CD4-positive, alpha-beta T cell (primary cell): Measurements from ENCODE around the gene PAX5. TPM values are rescaled to one million over a fixed set of nuclear protein-coding genes. Genes with fewer than 3 reads are reported as not detected.
A peak's percentile ranks its signal among the peaks of the same experiment; 100 is the strongest.
"Not testable (repeated sequence)": the region's sequence is repeated elsewhere in the genome, so short reads cannot be mapped to it uniquely, and the experiment has no call there.

Experiments used
- ATAC-seq: fragments of 200-7000 bp; cut with Tn5 transposase; one replicate; pipeline ENCODE4 v1.10.0; 2022; ENCODE audit warnings: mild to moderate bottlenecking; ENCODE audit not compliant: poor library complexity
- CTCF ChIA-PET: fragments of 350-600 bp; sonication (Branson Sonifier 250); formaldehyde crosslinking; loops from one replicate; lab custom pipeline; 2021; ENCODE audit warnings: antibody characterized with exemption, inconsistent platforms; lab: Charles Lee
- POLR2A ChIA-PET: fragments of 350-600 bp; sonication (Branson Sonifier 250); formaldehyde crosslinking; loops from one replicate; lab custom pipeline; 2021; ENCODE audit warnings: antibody characterized with exemption, inconsistent platforms; lab: Charles Lee
- DNase-seq, 14 experiments: peaks; one replicate each; pipeline ENCODE4 v3.0.0-alpha.2; 2013 to 2020; ENCODE audit warnings: mixed read lengths in 2 of 14
- H3K27ac ChIP-seq, 2 donors: one replicate each; pipeline versions ENCODE4 v1.5.1 to v1.7.0; 2013; ENCODE audit warnings: low read length in 2 of 2, low read depth in 1 of 2, mild to moderate bottlenecking in 1 of 2
- H3K27me3 ChIP-seq, 2 experiments: 1 replicate in 1 of 2; 2 replicates in 1 of 2; pipeline versions ENCODE4 v1.6.1 to v1.7.0; 2013; ENCODE audit warnings: low read length in 2 of 2, control low read depth in 1 of 2, mild to moderate bottlenecking in 1 of 2, moderate library complexity in 1 of 2; ENCODE audit not compliant: insufficient read depth in 2 of 2, control insufficient read depth in 1 of 2
- H3K36me3 ChIP-seq: one replicate; pipeline ENCODE4 v1.6.1; 2013; ENCODE audit warnings: low read length, control low read depth; ENCODE audit not compliant: insufficient read depth
- H3K4me1 ChIP-seq: one replicate; pipeline ENCODE4 v1.6.1; 2013; ENCODE audit warnings: low read length, control low read depth; ENCODE audit not compliant: insufficient read depth
- H3K4me3 ChIP-seq: one replicate; pipeline ENCODE4 v1.5.1; 2013; ENCODE audit warnings: mild to moderate bottlenecking, low read length, moderate library complexity
- H3K9me3 ChIP-seq, 2 experiments: 1 replicate in 1 of 2; 2 replicates in 1 of 2; pipeline versions ENCODE4 v1.6.1 to v1.7.0; 2013; ENCODE audit warnings: low read length in 2 of 2, mild to moderate bottlenecking in 2 of 2, control low read depth in 1 of 2, moderate library complexity in 1 of 2; ENCODE audit not compliant: control insufficient read depth in 1 of 2, insufficient read depth in 1 of 2
- H3K27ac Mint-ChIP-seq: one replicate; pipeline ENCODE4 v1.8.0; 2020; ENCODE audit warnings: mixed read lengths
- H3K27me3 Mint-ChIP-seq: one replicate; pipeline ENCODE4 v1.8.0; 2021; ENCODE audit warnings: mixed read lengths
- H3K36me3 Mint-ChIP-seq: one replicate; pipeline ENCODE4 v1.8.0; 2021; ENCODE audit warnings: low read depth, mixed read lengths
- H3K4me1 Mint-ChIP-seq: one replicate; pipeline ENCODE4 v1.8.0; 2021; ENCODE audit warnings: low read depth, mixed read lengths
- H3K4me3 Mint-ChIP-seq: one replicate; pipeline ENCODE4 v1.8.0; 2020; ENCODE audit warnings: mild to moderate bottlenecking, mixed read lengths
- H3K9me3 Mint-ChIP-seq: one replicate; pipeline ENCODE4 v1.8.0; 2020; ENCODE audit warnings: mixed read lengths
- intact Hi-C, 2 experiments: fragments of 100-400 bp; cut with DNase I in 1 of 2; cut with micrococcal nuclease in 1 of 2; formaldehyde crosslinking; loops; one replicate each; pipeline versions ENCODE4 v1.15.1 to v1.9.0; 2023 to 2025; cut with DNase I, micrococcal nuclease
- polyA plus RNA-seq, 2 donors: library from polyadenylated mRNA; unstranded; fragments of 120-200 nt; gene quantifications; one replicate each; pipeline ENCODE4 v1.2.1, GENCODE V29; 2013
- total RNA-seq, 174 experiments: library from RNA in 2 of 174; stranded (reverse) in 2 of 174; gene quantifications; one replicate each; pipeline ENCODE4 v1.2.3 and lab custom pipeline; 2021 to 2026
- TF ChIP-seq, protein P1 (sequence below): fragments of 200-600 bp; IDR thresholded peaks from one replicate; pipeline ENCODE4 v1.8.0; 2022; ENCODE audit warnings: antibody characterized with exemption, mild to moderate bottlenecking

PAX5 gene
- total RNA-seq (under 1 TPM; 0.03 to 0.11 TPM), total RNA-seq (lab: John Stamatoyannopoulos, UW) (0 to 5.1 (median 0.64) reads per million in 172 experiments)
- 0.68 TPM for polyA plus RNA-seq (2013, experiment 1 of 2)
- polyA plus RNA-seq (2013, experiment 2 of 2) = 0.78 TPM

DNA sequence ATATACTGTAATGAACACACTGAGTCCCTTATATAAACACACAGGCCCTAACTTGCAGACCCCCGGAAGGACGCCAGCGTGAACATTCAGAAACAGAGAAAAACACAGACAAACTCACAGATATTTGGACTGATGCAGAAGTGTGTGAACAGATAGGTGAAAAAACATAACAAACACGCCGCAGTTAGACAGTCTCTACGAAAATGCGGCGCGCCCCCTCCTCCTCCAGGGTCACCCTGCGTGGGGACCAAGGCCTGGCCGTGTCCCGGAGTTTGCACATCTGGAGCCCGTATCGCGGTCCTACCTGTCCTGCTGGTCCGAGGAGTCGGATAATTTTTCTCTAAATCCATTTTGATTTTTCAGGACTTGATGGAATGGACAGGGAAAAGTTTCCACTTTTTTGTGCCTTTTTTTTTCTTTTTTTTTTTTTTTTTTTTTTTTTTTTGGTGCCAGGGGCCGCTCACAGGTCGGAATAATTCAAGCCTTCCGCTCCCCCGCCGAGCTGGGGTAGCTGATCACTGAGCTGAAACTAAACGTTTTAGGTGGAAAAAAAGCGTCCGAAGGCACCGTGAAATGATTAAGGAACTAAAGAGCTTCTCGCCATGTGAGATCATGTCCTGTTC, at the start of gene PAX5:
Gene PAX5, minus strand, starts transcription at position 587 of the 623 bp plus-strand sequence. Its CDS starts 237 bp downstream, at position 350.
- ATAC-seq (no peak), DNase-seq (peak in 1 of 14 experiments; percentile 9)
- peaks cover 97% of the 10 kb centered on the region for H3K27me3 Mint-ChIP-seq
- H3K27me3 ChIP-seq = peaks cover 96 to 100% of the 10 kb centered on the region in 2 experiments
- peak within 1 kb of the TSS; percentile 71 for H3K4me3 Mint-ChIP-seq
- TF ChIP-seq, protein P1, sequence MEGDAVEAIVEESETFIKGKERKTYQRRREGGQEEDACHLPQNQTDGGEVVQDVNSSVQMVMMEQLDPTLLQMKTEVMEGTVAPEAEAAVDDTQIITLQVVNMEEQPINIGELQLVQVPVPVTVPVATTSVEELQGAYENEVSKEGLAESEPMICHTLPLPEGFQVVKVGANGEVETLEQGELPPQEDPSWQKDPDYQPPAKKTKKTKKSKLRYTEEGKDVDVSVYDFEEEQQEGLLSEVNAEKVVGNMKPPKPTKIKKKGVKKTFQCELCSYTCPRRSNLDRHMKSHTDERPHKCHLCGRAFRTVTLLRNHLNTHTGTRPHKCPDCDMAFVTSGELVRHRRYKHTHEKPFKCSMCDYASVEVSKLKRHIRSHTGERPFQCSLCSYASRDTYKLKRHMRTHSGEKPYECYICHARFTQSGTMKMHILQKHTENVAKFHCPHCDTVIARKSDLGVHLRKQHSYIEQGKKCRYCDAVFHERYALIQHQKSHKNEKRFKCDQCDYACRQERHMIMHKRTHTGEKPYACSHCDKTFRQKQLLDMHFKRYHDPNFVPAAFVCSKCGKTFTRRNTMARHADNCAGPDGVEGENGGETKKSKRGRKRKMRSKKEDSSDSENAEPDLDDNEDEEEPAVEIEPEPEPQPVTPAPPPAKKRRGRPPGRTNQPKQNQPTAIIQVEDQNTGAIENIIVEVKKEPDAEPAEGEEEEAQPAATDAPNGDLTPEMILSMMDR = no peak
- H3K36me3 ChIP-seq = no peaks in the 10 kb centered on the region
- intact Hi-C loops = no loop called here
- no peaks in the 10 kb centered on the region for H3K36me3 Mint-ChIP-seq
- H3K9me3 Mint-ChIP-seq = no peaks in the 10 kb centered on the region
- no peak within 1 kb of the TSS for H3K27ac ChIP-seq
- peaks cover 62% of the 10 kb centered on the region for H3K4me1 Mint-ChIP-seq
- peaks cover 68% of the 10 kb centered on the region for H3K4me1 ChIP-seq
- H3K27ac Mint-ChIP-seq = no peak within 1 kb of the TSS
- peak within 1 kb of the TSS; percentile 26 for H3K4me3 ChIP-seq
- peaks cover 0 to 62% of the 10 kb centered on the region in 2 experiments for H3K9me3 ChIP-seq
- ChIA-PET CTCF (no interaction called here), POLR2A (no interaction called here)

DNA sequence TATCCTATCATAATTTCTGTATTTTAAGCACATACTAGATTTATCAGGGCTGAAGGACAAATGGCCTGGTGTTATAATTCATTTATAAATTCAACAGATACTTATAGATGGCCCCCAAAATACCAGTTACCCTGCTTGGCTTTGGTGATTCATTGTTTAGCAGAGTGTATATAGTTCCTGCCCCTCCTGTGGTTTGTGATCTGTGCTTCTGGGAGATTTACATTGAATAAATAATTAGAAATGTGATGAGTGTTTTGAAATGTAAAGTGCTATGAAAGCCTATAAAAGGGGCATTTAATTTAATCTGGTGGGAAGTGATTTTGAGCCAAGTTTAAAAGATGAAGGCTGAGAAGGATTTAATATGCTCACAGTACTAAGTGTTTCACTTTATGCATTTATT, 49.6 kb upstream of the PAX5 start:
- Mint-ChIP-seq H3K4me3 (no peak overlapping the region), H3K9me3 (no peaks in the 10 kb centered on the region), H3K4me1 (peaks cover 81% of the 10 kb centered on the region), H3K36me3 (peaks cover 71% of the 10 kb centered on the region), H3K27ac (no peak overlapping the region), H3K27me3 (no peaks in the 10 kb centered on the region)
- ChIA-PET CTCF (interaction anchor here (0.8 to 0.9 kb wide), 2 partner anchors 17 to 36 kb away, joined by 3 read pairs; no protein-coding TSS in a partner anchor), POLR2A (interaction anchor here (5.9 kb wide), 1 partner anchor 37 kb away, joined by 107 read pairs; the partner anchor contains the start of gene ZCCHC7)
- ATAC-seq = no peak
- H3K27ac ChIP-seq = no peak overlapping the region
- DNase-seq = no peak
- TF ChIP-seq, protein P1 = no peak
- intact Hi-C loops = no loop called here
- peaks cover 19% of the 10 kb centered on the region for H3K4me1 ChIP-seq
- H3K27me3 ChIP-seq = no peaks in the 10 kb centered on the region
- H3K36me3 ChIP-seq = peaks cover 32% of the 10 kb centered on the region
- no peaks in the 10 kb centered on the region for H3K9me3 ChIP-seq
- no peak overlapping the region for H3K4me3 ChIP-seq

DNA sequence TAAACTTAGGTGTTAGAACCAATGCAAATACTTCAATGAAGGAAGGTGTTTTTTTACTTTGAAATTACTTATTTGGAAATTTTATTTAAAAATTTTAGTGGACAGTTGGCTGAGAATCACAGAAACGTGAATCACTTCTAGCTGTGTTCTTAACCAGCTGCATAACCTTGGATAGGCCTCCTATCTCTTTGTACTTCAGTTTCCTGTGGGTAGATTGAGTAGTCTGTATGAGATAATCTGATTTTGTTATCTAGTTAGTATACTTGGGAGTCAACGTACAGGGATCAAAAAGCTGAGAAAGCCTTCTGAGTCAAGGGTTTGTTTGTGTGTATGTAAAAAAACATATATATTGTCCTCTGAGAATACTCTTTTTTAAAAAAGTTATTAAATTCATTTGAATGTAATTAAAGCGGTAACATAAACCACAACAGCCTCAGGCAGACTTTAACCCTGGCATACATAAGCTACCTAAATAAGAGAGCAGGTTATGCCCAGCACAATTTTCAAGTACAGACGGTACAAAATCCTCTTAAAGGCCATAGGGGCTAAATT, 48.2 kb upstream of the PAX5 start:
- no peak overlapping the region for H3K27ac ChIP-seq
- POLR2A ChIA-PET = interaction anchor here (5.9 kb wide), 1 partner anchor 38 kb away, joined by 107 read pairs; the partner anchor contains the start of gene ZCCHC7
- no peaks in the 10 kb centered on the region for H3K27me3 Mint-ChIP-seq

DNA sequence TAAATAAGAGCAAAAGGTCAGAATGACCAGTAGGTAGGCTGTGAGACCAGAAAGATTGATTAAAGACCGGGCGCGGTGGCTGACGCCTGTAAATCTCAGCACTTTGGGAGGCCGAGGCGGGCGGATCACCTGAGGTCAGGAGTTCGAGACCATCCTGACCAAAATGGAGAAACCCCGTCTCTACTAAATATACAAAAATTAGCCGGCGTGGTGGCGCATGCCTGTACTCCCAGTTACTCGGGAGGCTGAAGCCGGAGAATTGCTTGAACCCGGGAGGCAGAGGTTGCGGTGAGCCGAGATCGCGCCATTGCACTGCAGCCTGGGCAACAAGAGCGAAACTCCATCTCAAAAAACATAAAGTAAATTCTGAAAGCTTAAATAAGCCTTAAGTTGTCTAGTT, 47.4 kb upstream of the PAX5 start:
- ChIA-PET POLR2A (interaction anchor here (0.9 to 5.9 kb wide), 2 partner anchors 8 to 39 kb away, joined by 3 to 107 read pairs; partner anchors contain the start of gene ZCCHC7), CTCF (interaction anchor here (0.7 to 1.5 kb wide), 3 partner anchors 38 to 43 kb away, joined by 3 to 4 read pairs (median 3); no protein-coding TSS in a partner anchor)
- peaks cover 72% of the 10 kb centered on the region for H3K4me1 Mint-ChIP-seq
- H3K27me3 Mint-ChIP-seq, DNase-seq, H3K9me3 ChIP-seq, H3K27ac ChIP-seq, H3K27me3 ChIP-seq, H3K9me3 Mint-ChIP-seq, H3K4me3 ChIP-seq, ATAC-seq: not testable (repeated sequence)
- intact Hi-C loops = loop anchor here in 1 of 2 experiments (2.0 kb wide), 1 partner anchor 45 kb away; no protein-coding TSS in a partner anchor
- peaks cover 19% of the 10 kb centered on the region for H3K4me1 ChIP-seq
- peak overlapping the region; percentile 97 for H3K4me3 Mint-ChIP-seq
- H3K36me3 ChIP-seq = peaks cover 10% of the 10 kb centered on the region
- peaks cover 49% of the 10 kb centered on the region for H3K36me3 Mint-ChIP-seq
- peak overlapping the region; percentile 93 for H3K27ac Mint-ChIP-seq

More for the DNA sequence above, 48.2 kb upstream of the PAX5 start:
- intact Hi-C loops = no loop called here
- peak; percentile 18 for ATAC-seq
- H3K27ac Mint-ChIP-seq = peak overlapping the region; percentile 93
- peaks cover 57% of the 10 kb centered on the region for H3K36me3 Mint-ChIP-seq
- DNase-seq = peak in 3 of 14 experiments; percentile 2 to 28 (median 17)
- H3K9me3 Mint-ChIP-seq = no peaks in the 10 kb centered on the region
- peaks cover 18% of the 10 kb centered on the region for H3K36me3 ChIP-seq
- TF ChIP-seq, protein P1 = no peak
- CTCF ChIA-PET = interaction anchor here (0.7 to 1.5 kb wide), 4 partner anchors 35 to 42 kb away, joined by 3 to 4 read pairs (median 4); no protein-coding TSS in a partner anchor
- peaks cover 19% of the 10 kb centered on the region for H3K4me1 ChIP-seq
- H3K27me3 ChIP-seq = no peaks in the 10 kb centered on the region
- no peaks in the 10 kb centered on the region for H3K9me3 ChIP-seq
- H3K4me3 ChIP-seq = no peak overlapping the region
- H3K4me3 Mint-ChIP-seq = peak overlapping the region; percentile 97
- H3K4me1 Mint-ChIP-seq = peaks cover 80% of the 10 kb centered on the region
